DMS79 treated with DMSO at 0.1 percent for 48 hours (cell line): ENCODE results near the gene PCSK5.
"Not testable (repeated sequence)": the region's sequence is repeated elsewhere in the genome, so short reads cannot be mapped to it uniquely, and the experiment has no call there.

ENCODE experiments used
- DNase-seq: peaks from one replicate; lab custom pipeline; 2025; lab: John Stamatoyannopoulos, UW

Gene PCSK5

GRCh38 chr9:75889977-75890471 lies 449 bp upstream of the PCSK5 start:
- DNase-seq, result no peak

DNA sequence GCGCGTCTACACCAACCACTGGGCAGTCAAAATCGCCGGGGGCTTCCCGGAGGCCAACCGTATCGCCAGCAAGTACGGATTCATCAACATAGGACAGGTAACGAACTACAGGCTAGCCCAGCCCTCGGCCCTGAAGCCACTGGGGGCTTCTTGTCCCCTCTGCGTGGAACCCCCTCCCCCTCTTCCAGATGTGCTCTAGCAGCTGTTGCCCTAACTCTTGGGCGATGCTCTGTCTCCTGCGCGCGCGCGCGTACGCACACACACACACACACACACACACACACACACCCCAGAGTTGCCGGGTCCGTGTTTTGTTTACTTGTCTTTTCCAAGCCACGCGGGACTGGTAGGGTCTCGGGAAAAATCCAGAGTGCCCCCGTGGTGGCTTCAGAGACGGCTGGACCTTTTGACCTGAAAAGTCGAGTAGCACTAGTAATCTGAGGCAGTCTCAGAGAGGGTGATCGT lies 836 bp downstream of the PCSK5 start:
- no peak for DNase-seq

GRCh38 chr9:75891771-75892215 lies 1.3 kb downstream of the PCSK5 start:
- DNase-seq, result no peak

DNA sequence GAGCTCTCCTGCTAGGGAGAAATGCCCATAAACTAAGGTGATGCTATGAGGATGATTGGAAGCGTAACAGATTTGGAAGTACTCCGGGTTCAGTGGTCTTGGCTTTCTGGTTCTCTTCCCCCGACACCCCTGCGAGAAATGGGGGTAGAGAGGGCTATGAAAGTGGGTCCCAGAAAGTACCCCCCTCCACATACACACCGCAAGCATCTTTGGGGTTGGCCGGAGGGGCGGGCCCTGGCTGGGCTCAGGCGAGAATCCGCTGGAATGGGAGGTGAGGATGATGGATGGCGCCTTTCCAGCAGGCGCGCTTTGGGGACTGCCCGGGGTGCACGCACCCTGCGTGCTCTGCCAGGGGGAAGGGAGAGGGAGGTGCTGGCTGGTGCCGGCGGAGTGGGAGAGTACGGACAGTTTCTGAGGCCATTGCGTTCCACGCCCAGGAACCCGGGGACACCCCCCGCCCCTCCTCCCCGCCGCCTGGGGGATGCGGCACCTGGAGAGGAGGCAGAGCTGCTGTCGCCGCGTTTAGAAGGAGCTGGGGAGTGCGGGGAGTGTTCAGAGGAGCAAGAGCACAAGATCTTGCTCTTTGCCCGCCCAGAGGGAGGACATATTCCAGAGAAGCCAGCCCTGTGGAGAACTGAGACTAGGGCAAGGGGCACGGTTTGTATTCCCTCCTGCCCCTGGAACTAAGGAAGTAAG lies 1.9 kb downstream of the PCSK5 start:
- DNase-seq, result no peak

DNA sequence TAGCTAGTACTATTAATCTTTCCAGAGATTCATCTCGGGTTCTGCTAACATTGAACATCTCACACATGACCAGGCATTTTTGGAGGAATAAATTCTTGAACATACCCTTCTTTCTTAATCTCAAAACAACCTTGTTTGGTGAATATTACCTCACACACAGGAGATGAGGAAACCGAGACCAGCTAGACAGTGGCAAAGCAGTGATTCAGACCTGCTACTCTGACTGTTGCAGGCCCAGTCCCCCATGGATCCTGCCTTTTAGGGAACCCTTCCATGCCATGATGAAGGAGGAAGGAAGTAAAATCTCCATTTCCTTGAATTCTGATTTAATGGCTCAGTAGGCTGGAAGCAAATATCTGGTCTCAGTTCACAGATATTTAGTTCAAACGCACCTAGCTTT lies 2.6 kb downstream of the PCSK5 start:
- no peak for DNase-seq

- DNase-seq, result no peak
These were observed 4.1 kb downstream of the PCSK5 start for GRCh38 chr9:75894566-75894965.

- no peak for DNase-seq
These were observed 4.6 kb downstream of the PCSK5 start for GRCh38 chr9:75895112-75895511.

GRCh38 chr9:75896193-75896592 lies 5.7 kb downstream of the PCSK5 start:
- no peak for DNase-seq

DNA sequence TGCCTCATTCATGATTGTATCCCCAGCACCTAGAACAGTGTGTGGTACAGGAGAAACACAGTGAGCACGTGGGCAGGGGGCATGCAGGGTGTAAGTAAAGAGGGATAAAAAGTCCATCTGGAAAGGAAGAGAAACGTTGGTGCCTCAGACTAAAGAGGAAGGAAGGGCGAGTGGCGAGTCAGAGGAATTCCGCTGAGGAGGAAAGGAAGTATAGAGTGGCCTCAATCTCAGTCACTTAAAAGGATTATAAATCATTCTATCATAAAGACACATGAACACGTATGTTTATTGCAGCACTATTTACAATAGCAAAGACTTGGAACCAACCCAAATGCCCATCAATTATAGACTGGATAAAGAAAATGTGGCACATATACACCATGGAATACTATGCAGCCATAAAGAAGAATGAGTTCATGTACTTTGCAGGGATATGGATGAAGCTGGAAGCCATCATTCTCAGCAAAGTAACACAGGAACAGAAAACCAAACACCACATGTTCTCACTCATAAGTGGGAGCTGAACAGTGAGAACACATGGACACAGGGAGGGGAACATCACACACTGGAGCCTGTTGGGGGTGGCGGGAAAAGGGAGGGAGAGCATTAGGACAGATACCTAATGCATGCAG lies 10.5 kb downstream of the PCSK5 start:
- not testable (repeated sequence) for DNase-seq

GRCh38 chr9:75903785-75904360 lies 13.4 kb downstream of the PCSK5 start:
- DNase-seq, result no peak

GRCh38 chr9:75904364-75904763 lies 13.9 kb downstream of the PCSK5 start:
- DNase-seq, result no peak

- no peak for DNase-seq
These were observed 16.1 kb downstream of the PCSK5 start for GRCh38 chr9:75906531-75906930.

DNA sequence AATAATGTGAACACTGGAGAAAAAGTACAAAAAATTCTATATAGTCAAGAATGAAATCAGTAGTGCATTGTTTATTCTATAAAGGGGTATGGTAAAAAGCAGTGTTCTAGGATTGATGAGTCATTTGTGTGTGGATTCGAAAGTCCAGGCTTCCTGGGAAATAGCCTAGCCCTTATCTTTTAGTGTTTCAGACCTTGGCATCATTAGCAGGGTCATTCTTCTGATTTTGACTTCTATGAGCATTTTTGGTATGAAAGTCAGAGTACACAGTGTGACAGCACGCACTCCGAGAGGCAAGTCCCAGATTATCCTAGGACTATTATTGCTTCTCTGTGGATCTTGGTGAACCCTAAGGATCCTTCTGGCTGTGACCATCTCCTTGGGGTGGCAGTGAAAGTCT lies 16.9 kb downstream of the PCSK5 start:
- DNase-seq, result no peak

DNA sequence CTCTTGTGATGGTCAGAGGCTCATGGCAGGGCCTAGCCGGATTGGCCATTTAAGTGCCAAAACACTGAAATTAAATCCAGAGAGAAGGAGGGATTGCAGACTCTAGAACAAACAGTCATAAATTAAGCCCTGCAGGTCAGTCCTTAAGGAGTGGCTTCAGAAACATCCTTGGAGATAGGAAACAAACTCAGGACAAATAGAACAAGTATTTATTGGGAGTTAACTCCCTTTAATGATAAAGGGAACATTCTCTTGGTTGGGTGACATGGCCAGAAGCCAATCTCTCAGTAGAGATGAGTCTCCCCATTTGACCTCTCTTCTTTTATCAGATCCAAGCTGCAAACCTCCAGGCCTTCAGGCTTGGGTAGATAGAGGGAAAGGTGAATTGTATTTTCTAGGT lies 17.4 kb downstream of the PCSK5 start:
- no peak for DNase-seq

DNA sequence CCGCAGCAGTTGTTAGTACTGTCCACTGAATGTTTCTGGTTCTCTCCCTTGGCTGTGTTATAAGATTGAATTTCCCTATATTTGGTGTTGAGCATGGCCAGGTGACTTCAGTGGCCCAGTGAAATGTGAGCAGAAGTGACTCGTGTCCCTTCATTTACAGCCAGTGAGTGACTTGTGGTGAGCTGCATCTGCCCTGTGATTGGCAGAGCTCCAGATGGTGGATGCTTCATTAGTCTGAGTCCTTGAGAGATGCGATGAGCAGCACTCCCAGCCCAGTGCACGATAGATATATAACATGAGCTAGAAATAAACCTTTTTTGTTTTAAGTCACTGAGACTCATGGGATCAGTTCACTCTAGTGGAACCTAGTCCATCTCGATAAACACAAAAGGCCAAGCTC lies 19.3 kb downstream of the PCSK5 start:
- DNase-seq, result no peak

DNA sequence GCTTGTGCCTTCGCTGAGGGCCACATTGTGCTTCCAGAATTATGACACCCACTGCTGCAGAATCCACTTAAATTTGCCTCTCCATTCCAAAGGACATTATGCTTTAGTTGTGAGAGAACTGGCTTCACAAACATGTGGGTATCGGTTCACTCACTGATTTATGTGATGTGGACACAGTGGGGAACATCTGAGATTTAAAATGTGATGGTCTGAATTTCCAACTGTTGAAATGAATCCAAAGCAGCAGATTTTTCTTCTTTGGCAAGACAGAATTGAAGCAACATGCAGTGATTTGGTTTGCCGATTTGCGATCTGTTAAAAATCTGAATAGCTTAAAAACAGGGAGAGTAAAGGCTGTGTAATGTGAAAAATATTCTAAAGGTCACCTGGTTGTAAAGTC lies 20.3 kb downstream of the PCSK5 start:
- no peak for DNase-seq

GRCh38 chr9:75911390-75911789 lies 20.9 kb downstream of the PCSK5 start:
- DNase-seq, result no peak

DNA sequence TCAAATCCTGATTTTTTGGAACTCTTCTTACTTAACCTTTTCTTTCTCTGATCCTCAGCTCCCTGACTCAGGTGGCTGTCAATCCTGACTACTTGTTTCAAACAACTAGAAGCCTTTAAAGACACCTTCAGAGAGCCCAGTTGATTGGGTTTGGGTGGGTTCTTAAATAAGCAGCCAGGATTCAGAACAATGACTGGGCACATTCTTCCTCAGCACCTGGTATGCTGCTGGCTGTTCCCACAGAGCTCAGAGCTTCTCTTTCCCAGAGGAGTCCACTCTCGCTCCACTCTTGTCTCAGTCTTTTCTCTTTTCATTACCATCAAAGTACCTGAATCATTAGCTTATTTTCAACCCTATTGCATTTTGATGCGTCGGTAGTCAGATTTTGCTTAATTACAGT lies 22.5 kb downstream of the PCSK5 start:
- DNase-seq, result no peak

DNA sequence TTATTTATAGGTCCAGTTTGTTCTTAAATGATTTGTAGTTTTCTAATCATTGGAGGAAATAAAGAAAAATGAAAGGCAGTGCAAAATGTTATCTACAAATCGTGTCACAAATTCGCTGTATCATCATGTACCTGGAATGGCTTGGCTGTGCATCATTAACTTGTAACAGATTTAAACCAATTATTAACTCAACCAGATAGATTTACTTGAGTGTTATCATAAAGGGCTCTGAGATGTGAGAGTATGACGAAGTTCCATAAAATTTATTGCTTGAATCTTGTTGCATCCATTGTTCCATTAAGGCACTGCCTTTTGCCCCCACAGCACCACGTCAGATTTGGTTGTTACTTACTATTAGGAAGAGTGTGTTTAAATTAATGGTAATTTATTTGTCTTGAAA lies 23.5 kb downstream of the PCSK5 start:
- no peak for DNase-seq

DNA sequence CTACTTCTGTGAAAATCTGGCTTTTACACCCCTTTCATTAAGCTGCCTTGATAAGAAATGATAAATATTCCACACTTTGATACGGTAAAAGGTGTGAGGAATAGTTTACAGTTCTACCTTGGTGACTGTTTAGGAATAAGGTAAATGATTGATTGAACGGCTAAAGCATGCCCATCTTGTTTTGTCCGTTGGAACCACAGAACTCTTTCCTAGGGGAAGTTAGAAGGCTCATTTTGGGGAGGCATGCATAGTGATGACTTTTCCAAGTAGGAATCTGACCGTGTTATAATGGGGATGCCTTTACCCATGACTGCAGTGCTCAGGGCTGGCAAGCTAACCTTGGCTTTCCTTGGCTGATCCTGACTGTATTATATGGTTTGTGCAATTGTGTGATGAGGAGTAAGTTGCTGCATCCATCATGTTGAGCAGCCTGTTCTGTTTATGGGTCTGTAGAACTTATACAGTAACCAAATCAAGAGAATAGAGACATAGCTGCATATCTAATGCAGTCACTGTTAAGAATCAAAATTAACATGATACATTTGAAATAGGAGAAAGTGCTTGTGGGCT lies 24.5 kb downstream of the PCSK5 start:
- no peak for DNase-seq

GRCh38 chr9:75918154-75918553 lies 27.7 kb downstream of the PCSK5 start:
- DNase-seq, result no peak

DNA sequence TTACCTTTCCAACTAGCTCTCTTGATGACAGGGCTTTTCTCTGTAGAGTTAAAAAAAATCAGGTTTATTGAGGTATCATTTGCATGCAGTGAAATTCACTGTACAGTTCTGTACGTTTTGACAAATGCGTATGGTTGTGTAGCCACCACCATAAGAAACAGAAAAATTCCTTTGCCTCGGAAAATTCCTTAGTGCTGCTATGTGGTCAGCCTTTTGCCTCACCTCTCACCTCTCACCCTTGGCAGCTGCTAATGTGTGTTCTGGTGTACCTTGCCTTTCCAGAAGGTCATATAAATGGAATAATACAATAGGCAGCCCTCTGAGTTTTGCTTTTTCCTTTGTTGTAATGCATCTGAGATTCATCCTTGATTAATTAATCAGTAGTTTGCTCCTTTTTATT lies 28.4 kb downstream of the PCSK5 start:
- no peak for DNase-seq
